Activated CD4-positive, CD25-positive, alpha-beta regulatory T cell treated with anti-CD3 and anti-CD28 coated beads, Interleukin-2, amount 50 U/mL, for 72 hours (primary cell): ENCODE results near the gene DGCR6L.
A peak's percentile ranks its signal among the peaks of the same experiment; 100 is the strongest.
"Not testable (repeated sequence)": the region's sequence is repeated elsewhere in the genome, so short reads cannot be mapped to it uniquely, and the experiment has no call there.

ENCODE experiments used
- DNase-seq: peaks from one replicate; pipeline ENCODE4 v3.0.0; 2021

DGCR6L gene

GRCh38 chr22:20319745-20320658 lies at the start of gene DGCR6L:
Gene DGCR6L, minus strand, starts transcription at chr22:20320060. Its CDS starts 72 bp downstream, at chr22:20319988.
- peak; percentile 99 for DNase-seq

- DNase-seq = not testable (repeated sequence)
Observed at GRCh38 chr22:20368875-20369274, 49.0 kb upstream of the DGCR6L start.

GRCh38 chr22:20366841-20367240 lies 47.0 kb upstream of the DGCR6L start:
- not testable (repeated sequence) for DNase-seq

GRCh38 chr22:20364335-20365260 lies 44.7 kb upstream of the DGCR6L start:
- not testable (repeated sequence) for DNase-seq

GRCh38 chr22:20362403-20362802 lies 42.5 kb upstream of the DGCR6L start:
- not testable (repeated sequence) for DNase-seq

GRCh38 chr22:20361752-20362229 lies 41.9 kb upstream of the DGCR6L start:
- DNase-seq = not testable (repeated sequence)

- not testable (repeated sequence) for DNase-seq
Observed at GRCh38 chr22:20360866-20361751, 41.2 kb upstream of the DGCR6L start.

GRCh38 chr22:20360261-20360660 lies 40.4 kb upstream of the DGCR6L start:
- not testable (repeated sequence) for DNase-seq

- DNase-seq = not testable (repeated sequence)
Observed at GRCh38 chr22:20358503-20359239, 38.8 kb upstream of the DGCR6L start.

- DNase-seq = not testable (repeated sequence)
Observed at GRCh38 chr22:20357967-20358366, 38.1 kb upstream of the DGCR6L start.

GRCh38 chr22:20356906-20357305 lies 37.0 kb upstream of the DGCR6L start:
- not testable (repeated sequence) for DNase-seq

GRCh38 chr22:20355939-20356636 lies 36.2 kb upstream of the DGCR6L start:
- DNase-seq = not testable (repeated sequence)

- DNase-seq = no peak
Observed at GRCh38 chr22:20354238-20354975, 34.5 kb upstream of the DGCR6L start.

GRCh38 chr22:20352536-20352935 lies 32.7 kb upstream of the DGCR6L start:
- not testable (repeated sequence) for DNase-seq

GRCh38 chr22:20346553-20346952 lies 26.7 kb upstream of the DGCR6L start:
- DNase-seq = not testable (repeated sequence)

GRCh38 chr22:20338291-20338690 lies 18.4 kb upstream of the DGCR6L start:
- not testable (repeated sequence) for DNase-seq

- DNase-seq = not testable (repeated sequence)
Observed at GRCh38 chr22:20337807-20338206, 17.9 kb upstream of the DGCR6L start.

- DNase-seq = not testable (repeated sequence)
Observed at GRCh38 chr22:20336561-20336960, 16.7 kb upstream of the DGCR6L start.

GRCh38 chr22:20328569-20328930 lies 8.7 kb upstream of the DGCR6L start:
- DNase-seq = not testable (repeated sequence)

GRCh38 chr22:20325996-20326395 lies 6.1 kb upstream of the DGCR6L start:
- not testable (repeated sequence) for DNase-seq
